Caco-2 (cell line): ENCODE measurements around the gene ACSL5. TPM values are rescaled to one million over a fixed set of nuclear protein-coding genes. Genes with fewer than 3 reads are reported as not detected.

Source experiments
- BruUV-seq: library from RNA; stranded (reverse); fragments of 400-500 nt; replicated peaks from 2 replicates; lab custom pipeline; 2021; lab: Mats Ljungman, UMichigan
- CTCF ChIA-PET: fragments of 300-600 bp; sonication (Branson Sonifier 250); formaldehyde crosslinking; loops from one replicate; lab custom pipeline; 2022; ENCODE audit warnings: antibody characterized with exemption; lab: Charles Lee
- POLR2A ChIA-PET: fragments of 300-600 bp; sonication (Branson Sonifier 250); formaldehyde crosslinking; loops from one replicate; lab custom pipeline; 2022; ENCODE audit warnings: antibody characterized with exemption; lab: Charles Lee
- DNase-seq, 2 experiments: peaks; one replicate each; pipeline versions ENCODE4 v3.0.0 to v3.0.0-alpha.2; 2020 to 2022
- H3K27me3 ChIP-seq: replicated peaks from 2 replicates; pipeline ENCODE4 v1.6.0; 2011; ENCODE audit warnings: low read length; ENCODE audit not compliant: control insufficient read depth, insufficient read depth
- H3K36me3 ChIP-seq: 2 replicates; pipeline ENCODE4 v1.5.1; 2011; ENCODE audit warnings: low read length; ENCODE audit not compliant: control insufficient read depth, insufficient read depth
- H3K4me1 ChIP-seq: fragments of 250-450 bp; sonication (Bioruptor Pico); 2 replicates; pipeline ENCODE4 v1.5.1; 2020; ENCODE audit warnings: mild to moderate bottlenecking
- H3K4me3 ChIP-seq: 2 replicates; pipeline ENCODE4 v1.5.1; 2011; ENCODE audit warnings: low read depth, mild to moderate bottlenecking, control low read depth, low read length
- H3K9me3 ChIP-seq: fragments of 250-450 bp; sonication (Bioruptor Pico); 2 replicates; pipeline ENCODE4 v1.5.1; 2020; ENCODE audit warnings: mild to moderate bottlenecking, moderate library complexity
- H3K27ac Mint-ChIP-seq: one replicate; pipeline ENCODE4 v1.8.0; 2022; ENCODE audit warnings: mixed read lengths; ENCODE audit not compliant: unreplicated experiment
- H3K27me3 Mint-ChIP-seq: one replicate; pipeline ENCODE4 v1.8.0; 2022; ENCODE audit warnings: mixed read lengths; ENCODE audit not compliant: insufficient read depth, unreplicated experiment
- H3K36me3 Mint-ChIP-seq: one replicate; pipeline ENCODE4 v1.8.0; 2022; ENCODE audit warnings: mild to moderate bottlenecking, mixed read lengths; ENCODE audit not compliant: insufficient read depth, unreplicated experiment
- H3K4me1 Mint-ChIP-seq: one replicate; pipeline ENCODE4 v1.8.0; 2022; ENCODE audit warnings: low read depth, mixed read lengths; ENCODE audit not compliant: unreplicated experiment
- H3K4me3 Mint-ChIP-seq: one replicate; pipeline ENCODE4 v1.8.0; 2022; ENCODE audit warnings: mild to moderate bottlenecking, moderate library complexity, mixed read lengths; ENCODE audit not compliant: unreplicated experiment
- H3K9me3 Mint-ChIP-seq: one replicate; pipeline ENCODE4 v1.8.0; 2022; ENCODE audit warnings: mixed read lengths; ENCODE audit not compliant: unreplicated experiment
- CTCF ChIP-seq, 2 experiments: fragments of 200-600 bp in 1 of 2; IDR thresholded peaks; 1 replicate in 1 of 2; 2 replicates in 1 of 2; pipeline versions ENCODE4 v1.5.1 to v1.8.0; 2011 to 2022; ENCODE audit warnings: antibody characterized with exemption in 1 of 2, control low read depth in 1 of 2, inconsistent platforms in 1 of 2, low read depth in 1 of 2, low read length in 1 of 2, mild to moderate bottlenecking in 1 of 2, moderate library complexity in 1 of 2; ENCODE audit not compliant: insufficient read depth in 1 of 2, severe bottlenecking in 1 of 2, unreplicated experiment in 1 of 2
- intact Hi-C: fragments of 100-400 bp; cut with micrococcal nuclease; formaldehyde crosslinking; loops from one replicate; pipeline ENCODE4 v1.10.0; 2022; ENCODE audit not compliant: unreplicated experiment
- total RNA-seq: library from RNA; stranded (reverse); gene quantifications from 2 replicates; pipeline ENCODE4 v1.2.3, GENCODE V29; 2022

Gene ACSL5
- total RNA-seq, 1 experiment from 2014 or later = 46.6 TPM

- no peaks in the 10 kb centered on the region for H3K9me3 Mint-ChIP-seq
- POLR2A ChIA-PET = no interaction called here
- Histone ChIP-seq H3K4me3 (no peak overlapping the region), H3K9me3 (no peaks in the 10 kb centered on the region), H3K36me3 (no peaks in the 10 kb centered on the region), H3K27me3 (no peaks in the 10 kb centered on the region), H3K4me1 (no peaks in the 10 kb centered on the region)
- BruUV-seq = no TSS peak
- H3K4me1 Mint-ChIP-seq = no peaks in the 10 kb centered on the region
- H3K27me3 Mint-ChIP-seq = no peaks in the 10 kb centered on the region
- TF ChIP-seq CTCF (IDR thresholded peaks at IDR 0.05; ENCODE audit: insufficient read depth in 1 of 2, low read depth in 1 of 2, low read length in 1 of 2, severe bottlenecking in 1 of 2, unreplicated experiment in 1 of 2) = no peak
- no peak for DNase-seq
- CTCF ChIA-PET = no interaction called here
- H3K4me3 Mint-ChIP-seq = no peak overlapping the region
- H3K36me3 Mint-ChIP-seq = no peaks in the 10 kb centered on the region
- intact Hi-C loops = no loop called here
- H3K27ac Mint-ChIP-seq = no peak overlapping the region
These were observed 28.7 kb upstream of the ACSL5 start for GRCh38 chr10:112345202-112345601.

GRCh38 chr10:112345743-112346142 lies 28.2 kb upstream of the ACSL5 start:
- no peak for DNase-seq
- H3K27me3 ChIP-seq = no peaks in the 10 kb centered on the region
- TF ChIP-seq CTCF (IDR thresholded peaks at IDR 0.05; ENCODE audit: insufficient read depth in 1 of 2, low read depth in 1 of 2, low read length in 1 of 2, severe bottlenecking in 1 of 2, unreplicated experiment in 1 of 2) = no peak
- no peaks in the 10 kb centered on the region for H3K4me1 ChIP-seq
- no peaks in the 10 kb centered on the region for H3K27me3 Mint-ChIP-seq
- H3K4me3 ChIP-seq = no peak overlapping the region
- H3K27ac Mint-ChIP-seq = no peak overlapping the region
- H3K4me3 Mint-ChIP-seq = no peak overlapping the region
- H3K4me1 Mint-ChIP-seq = no peaks in the 10 kb centered on the region
- intact Hi-C loops = no loop called here
- CTCF ChIA-PET = no interaction called here
- H3K9me3 ChIP-seq = no peaks in the 10 kb centered on the region
- H3K9me3 Mint-ChIP-seq = no peaks in the 10 kb centered on the region
- H3K36me3 ChIP-seq = no peaks in the 10 kb centered on the region
- BruUV-seq = no TSS peak
- POLR2A ChIA-PET = no interaction called here
- no peaks in the 10 kb centered on the region for H3K36me3 Mint-ChIP-seq

- intact Hi-C loops = no loop called here
- CTCF ChIA-PET = no interaction called here
These were observed 27.1 kb upstream of the ACSL5 start for GRCh38 chr10:112346774-112347173.

More at GRCh38 chr10:112346774-112347173, 27.1 kb upstream of the ACSL5 start:
- H3K27me3 ChIP-seq = no peaks in the 10 kb centered on the region
- no peaks in the 10 kb centered on the region for H3K4me1 ChIP-seq
- H3K4me1 Mint-ChIP-seq = no peaks in the 10 kb centered on the region
- POLR2A ChIA-PET = no interaction called here
- no peaks in the 10 kb centered on the region for H3K9me3 ChIP-seq
- BruUV-seq = no TSS peak
- no peak for DNase-seq
- H3K36me3 ChIP-seq = no peaks in the 10 kb centered on the region
- TF ChIP-seq CTCF (IDR thresholded peaks at IDR 0.05; ENCODE audit: insufficient read depth in 1 of 2, low read depth in 1 of 2, low read length in 1 of 2, severe bottlenecking in 1 of 2, unreplicated experiment in 1 of 2) = no peak
- H3K4me3 ChIP-seq = no peak overlapping the region
- no peak overlapping the region for H3K27ac Mint-ChIP-seq
- H3K27me3 Mint-ChIP-seq = no peaks in the 10 kb centered on the region
- H3K4me3 Mint-ChIP-seq = no peak overlapping the region
- no peaks in the 10 kb centered on the region for H3K36me3 Mint-ChIP-seq
- no peaks in the 10 kb centered on the region for H3K9me3 Mint-ChIP-seq
